HEK293 (cell line): ENCODE results near the gene DDIT4.
A peak's percentile ranks its signal among the peaks of the same experiment; 100 is the strongest.

Experiments
- GFI1B ChIP-seq: fragments of 450-650 bp; formaldehyde crosslinking; IDR thresholded peaks from 2 replicates; pipeline ENCODE4 v1.5.1; 2016; ENCODE audit warnings: missing biosample characterization, missing genetic modification characterization
- IKZF3 ChIP-seq: fragments of 450-650 bp; IDR thresholded peaks from 2 replicates; pipeline ENCODE4 v1.5.0; 2018; ENCODE audit warnings: missing biosample characterization, mild to moderate bottlenecking, missing genetic modification characterization, moderate library complexity
- OSR2 ChIP-seq: fragments of 450-650 bp; formaldehyde crosslinking; IDR thresholded peaks from 2 replicates; pipeline ENCODE4 v1.5.1; 2016; ENCODE audit warnings: missing biosample characterization, missing genetic modification characterization
- PRDM1 ChIP-seq: fragments of 450-650 bp; formaldehyde crosslinking; IDR thresholded peaks from 2 replicates; pipeline ENCODE4; 2016; ENCODE audit warnings: missing biosample characterization, missing genetic modification characterization
- PRDM6 ChIP-seq: fragments of 450-650 bp; formaldehyde crosslinking; IDR thresholded peaks from 2 replicates; pipeline ENCODE4 v1.5.1; 2017; ENCODE audit warnings: missing biosample characterization, missing genetic modification characterization
- SCRT1 ChIP-seq: fragments of 450-650 bp; formaldehyde crosslinking; IDR thresholded peaks from 2 replicates; pipeline ENCODE4 v1.5.1; 2016; ENCODE audit warnings: missing biosample characterization, missing genetic modification characterization, borderline replicate concordance
- SP3 ChIP-seq: fragments of 450-650 bp; formaldehyde crosslinking; IDR thresholded peaks from 2 replicates; pipeline ENCODE4 v1.5.1; 2016; ENCODE audit warnings: missing biosample characterization, missing genetic modification characterization
- SP7 ChIP-seq: fragments of 450-650 bp; formaldehyde crosslinking; IDR thresholded peaks from 2 replicates; pipeline ENCODE4 v1.5.1; 2016; ENCODE audit warnings: missing biosample characterization, missing genetic modification characterization
- ZBTB17 ChIP-seq: fragments of 450-650 bp; formaldehyde crosslinking; IDR thresholded peaks from 2 replicates; pipeline ENCODE4 v1.5.1; 2016; ENCODE audit warnings: missing biosample characterization, missing genetic modification characterization
- ZBTB48 ChIP-seq: fragments of 450-650 bp; formaldehyde crosslinking; IDR thresholded peaks from 2 replicates; pipeline ENCODE4 v1.5.1; 2016; ENCODE audit warnings: missing biosample characterization, missing genetic modification characterization
- ZBTB8A ChIP-seq: fragments of 450-650 bp; formaldehyde crosslinking; IDR thresholded peaks from 2 replicates; pipeline ENCODE4 v1.5.1; 2016; ENCODE audit warnings: missing biosample characterization, missing genetic modification characterization
- ZEB2 ChIP-seq: fragments of 450-650 bp; formaldehyde crosslinking; IDR thresholded peaks from 2 replicates; pipeline ENCODE4 v1.5.1; 2016; ENCODE audit warnings: missing biosample characterization, missing genetic modification characterization
- ZNF133 ChIP-seq: fragments of 450-650 bp; formaldehyde crosslinking; IDR thresholded peaks from 2 replicates; pipeline ENCODE4 v1.5.1; 2016; ENCODE audit warnings: missing biosample characterization, missing genetic modification characterization
- ZNF391 ChIP-seq: fragments of 450-650 bp; formaldehyde crosslinking; IDR thresholded peaks from 2 replicates; pipeline ENCODE4 v1.5.1; 2016; ENCODE audit warnings: low read depth, missing biosample characterization, missing genetic modification characterization, borderline replicate concordance
- ZNF510 ChIP-seq: fragments of 450-650 bp; formaldehyde crosslinking; IDR thresholded peaks from 2 replicates; pipeline ENCODE4 v1.5.1; 2018; ENCODE audit warnings: mild to moderate bottlenecking, missing genetic modification characterization, missing biosample characterization; ENCODE audit not compliant: insufficient replicate concordance
- ZNF548 ChIP-seq: fragments of 450-650 bp; formaldehyde crosslinking; IDR thresholded peaks from 2 replicates; pipeline ENCODE4 v1.5.1; 2016; ENCODE audit warnings: missing biosample characterization, missing genetic modification characterization
- ZNF571 ChIP-seq: fragments of 450-650 bp; formaldehyde crosslinking; IDR thresholded peaks from 2 replicates; pipeline ENCODE4 v1.5.0; 2017; ENCODE audit warnings: missing biosample characterization, missing genetic modification characterization
- ZNF692 ChIP-seq: fragments of 450-650 bp; formaldehyde crosslinking; IDR thresholded peaks from 2 replicates; pipeline ENCODE4 v1.5.1; 2016; ENCODE audit warnings: missing biosample characterization, missing genetic modification characterization
- ZNF837 ChIP-seq: fragments of 450-650 bp; formaldehyde crosslinking; IDR thresholded peaks from 2 replicates; pipeline ENCODE4 v1.5.1; 2016; ENCODE audit warnings: missing biosample characterization, missing genetic modification characterization
- TF ChIP-seq, protein P1 (sequence below): sonication (generic); formaldehyde crosslinking; IDR thresholded peaks from 2 replicates; pipeline ENCODE4 v1.8.1; 2022; ENCODE audit warnings: mild to moderate bottlenecking, moderate library complexity, missing genetic modification reagents
- TF ChIP-seq, protein P2 (sequence below): fragments of 450-650 bp; formaldehyde crosslinking; IDR thresholded peaks from 2 replicates; pipeline ENCODE4 v1.5.1; 2016; ENCODE audit warnings: missing biosample characterization, missing genetic modification characterization
- TF ChIP-seq, protein P3 (sequence below): fragments of 450-650 bp; formaldehyde crosslinking; IDR thresholded peaks from 2 replicates; pipeline ENCODE4 v1.5.1; 2016; ENCODE audit warnings: missing biosample characterization, missing genetic modification characterization
- TF ChIP-seq, protein P4 (sequence below): fragments of 450-650 bp; formaldehyde crosslinking; optimal IDR thresholded peaks from 2 replicates; pipeline ENCODE3; 2016; ENCODE audit warnings: missing biosample characterization, mild to moderate bottlenecking, missing genetic modification characterization
- TF ChIP-seq, protein P5 (sequence below): fragments of 450-650 bp; formaldehyde crosslinking; IDR thresholded peaks from 2 replicates; pipeline ENCODE4 v1.5.1; 2016; ENCODE audit warnings: missing biosample characterization, missing genetic modification characterization
- TF ChIP-seq, protein P6 (sequence below): fragments of 450-650 bp; formaldehyde crosslinking; IDR thresholded peaks from 2 replicates; pipeline ENCODE4 v1.5.1; 2016; ENCODE audit warnings: missing biosample characterization, missing genetic modification characterization

The DDIT4 gene

DNA sequence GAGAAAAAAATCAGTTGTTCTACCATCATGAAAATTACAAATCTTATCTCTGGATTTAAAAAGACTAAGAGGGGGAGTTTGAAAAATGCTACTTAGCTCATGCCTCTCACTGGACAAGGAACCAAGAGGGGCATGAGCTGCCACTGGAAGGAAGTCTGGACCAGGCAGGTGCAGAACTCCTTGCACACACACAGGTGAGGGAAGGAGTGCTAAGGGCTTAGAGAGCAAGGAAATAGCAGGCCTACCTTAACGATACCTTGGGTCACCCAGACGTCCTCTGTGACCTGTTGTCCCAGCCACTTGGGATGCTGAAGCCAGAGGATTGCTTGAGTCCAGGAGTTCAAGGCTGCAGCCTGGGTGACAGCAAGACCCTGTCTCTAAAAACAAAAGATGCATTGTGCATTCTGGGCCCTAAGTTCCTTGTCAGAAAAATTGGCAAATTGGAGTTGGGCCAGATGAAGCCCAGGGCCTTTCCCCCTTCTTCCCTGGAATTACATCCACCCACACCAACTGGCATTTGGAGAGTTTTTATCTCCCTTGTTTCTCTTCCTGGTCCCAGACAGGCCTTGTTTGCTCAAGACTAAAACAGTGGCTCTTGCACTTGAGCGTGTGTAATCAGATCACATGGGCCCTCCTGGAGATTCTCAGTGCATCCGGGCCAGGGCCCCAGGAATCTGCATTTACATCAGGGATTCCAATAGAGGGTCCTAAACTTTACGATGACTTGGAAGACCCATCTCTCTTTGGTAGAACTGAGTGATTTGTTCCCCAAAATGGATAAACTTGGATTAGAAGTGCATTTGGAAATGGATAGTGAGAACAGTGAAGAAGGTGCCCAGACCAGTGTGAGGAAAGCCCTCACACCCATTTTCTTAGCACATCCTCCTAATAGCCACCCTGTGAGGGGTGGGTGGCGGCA lies 3.0 kb downstream of the DDIT4 start (continued):
- TF ChIP-seq ZNF837 (tag by site-specific recombination) (0 out of 2 replicates have a peak, but pooled peaks have one; percentile 16), ZNF510 (tag by site-specific recombination) (no peak), ZNF391 (tag by site-specific recombination) (no peak), ZNF692 (no peak), OSR2 (tag by site-specific recombination) (peak; percentile 76), IKZF3 (tag by site-specific recombination) (peak; percentile 80), PRDM1 (tag by site-specific recombination) (0 out of 2 replicates have a peak, but pooled peaks have one; percentile 25), PRDM6 (tag by site-specific recombination) (peak; percentile 18), ZBTB48 (peak; percentile 39; the same call in 1 of the 2 replicates), GFI1B (tag by site-specific recombination) (no peak), ZBTB8A (tag by site-specific recombination) (no peak; the same call in 1 of the 2 replicates), SP3 (tag by site-specific recombination) (no peak), ZBTB17 (peak; percentile 85), ZEB2 (tag by site-specific recombination) (peak; percentile 28), SP7 (tag by site-specific recombination) (no peak), SCRT1 (tag by site-specific recombination) (peak; percentile 37; the same call in 1 of the 2 replicates), ZNF548 (tag by site-specific recombination) (no peak), ZNF571 (no peak), ZNF133 (tag by site-specific recombination) (no peak)
- TF ChIP-seq, protein P1, sequence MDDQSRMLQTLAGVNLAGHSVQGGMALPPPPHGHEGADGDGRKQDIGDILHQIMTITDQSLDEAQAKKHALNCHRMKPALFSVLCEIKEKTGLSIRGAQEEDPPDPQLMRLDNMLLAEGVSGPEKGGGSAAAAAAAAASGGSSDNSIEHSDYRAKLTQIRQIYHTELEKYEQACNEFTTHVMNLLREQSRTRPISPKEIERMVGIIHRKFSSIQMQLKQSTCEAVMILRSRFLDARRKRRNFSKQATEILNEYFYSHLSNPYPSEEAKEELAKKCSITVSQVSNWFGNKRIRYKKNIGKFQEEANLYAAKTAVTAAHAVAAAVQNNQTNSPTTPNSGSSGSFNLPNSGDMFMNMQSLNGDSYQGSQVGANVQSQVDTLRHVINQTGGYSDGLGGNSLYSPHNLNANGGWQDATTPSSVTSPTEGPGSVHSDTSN (CRISPR knock-in tag), result no peak
- TF ChIP-seq, protein P2, sequence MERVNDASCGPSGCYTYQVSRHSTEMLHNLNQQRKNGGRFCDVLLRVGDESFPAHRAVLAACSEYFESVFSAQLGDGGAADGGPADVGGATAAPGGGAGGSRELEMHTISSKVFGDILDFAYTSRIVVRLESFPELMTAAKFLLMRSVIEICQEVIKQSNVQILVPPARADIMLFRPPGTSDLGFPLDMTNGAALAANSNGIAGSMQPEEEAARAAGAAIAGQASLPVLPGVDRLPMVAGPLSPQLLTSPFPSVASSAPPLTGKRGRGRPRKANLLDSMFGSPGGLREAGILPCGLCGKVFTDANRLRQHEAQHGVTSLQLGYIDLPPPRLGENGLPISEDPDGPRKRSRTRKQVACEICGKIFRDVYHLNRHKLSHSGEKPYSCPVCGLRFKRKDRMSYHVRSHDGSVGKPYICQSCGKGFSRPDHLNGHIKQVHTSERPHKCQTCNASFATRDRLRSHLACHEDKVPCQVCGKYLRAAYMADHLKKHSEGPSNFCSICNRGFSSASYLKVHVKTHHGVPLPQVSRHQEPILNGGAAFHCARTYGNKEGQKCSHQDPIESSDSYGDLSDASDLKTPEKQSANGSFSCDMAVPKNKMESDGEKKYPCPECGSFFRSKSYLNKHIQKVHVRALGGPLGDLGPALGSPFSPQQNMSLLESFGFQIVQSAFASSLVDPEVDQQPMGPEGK (tag by site-specific recombination), result peak; percentile 24; the same call in 1 of the 2 replicates
- TF ChIP-seq, protein P3, sequence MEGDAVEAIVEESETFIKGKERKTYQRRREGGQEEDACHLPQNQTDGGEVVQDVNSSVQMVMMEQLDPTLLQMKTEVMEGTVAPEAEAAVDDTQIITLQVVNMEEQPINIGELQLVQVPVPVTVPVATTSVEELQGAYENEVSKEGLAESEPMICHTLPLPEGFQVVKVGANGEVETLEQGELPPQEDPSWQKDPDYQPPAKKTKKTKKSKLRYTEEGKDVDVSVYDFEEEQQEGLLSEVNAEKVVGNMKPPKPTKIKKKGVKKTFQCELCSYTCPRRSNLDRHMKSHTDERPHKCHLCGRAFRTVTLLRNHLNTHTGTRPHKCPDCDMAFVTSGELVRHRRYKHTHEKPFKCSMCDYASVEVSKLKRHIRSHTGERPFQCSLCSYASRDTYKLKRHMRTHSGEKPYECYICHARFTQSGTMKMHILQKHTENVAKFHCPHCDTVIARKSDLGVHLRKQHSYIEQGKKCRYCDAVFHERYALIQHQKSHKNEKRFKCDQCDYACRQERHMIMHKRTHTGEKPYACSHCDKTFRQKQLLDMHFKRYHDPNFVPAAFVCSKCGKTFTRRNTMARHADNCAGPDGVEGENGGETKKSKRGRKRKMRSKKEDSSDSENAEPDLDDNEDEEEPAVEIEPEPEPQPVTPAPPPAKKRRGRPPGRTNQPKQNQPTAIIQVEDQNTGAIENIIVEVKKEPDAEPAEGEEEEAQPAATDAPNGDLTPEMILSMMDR (tag by site-specific recombination), result no peak
- TF ChIP-seq, protein P4, sequence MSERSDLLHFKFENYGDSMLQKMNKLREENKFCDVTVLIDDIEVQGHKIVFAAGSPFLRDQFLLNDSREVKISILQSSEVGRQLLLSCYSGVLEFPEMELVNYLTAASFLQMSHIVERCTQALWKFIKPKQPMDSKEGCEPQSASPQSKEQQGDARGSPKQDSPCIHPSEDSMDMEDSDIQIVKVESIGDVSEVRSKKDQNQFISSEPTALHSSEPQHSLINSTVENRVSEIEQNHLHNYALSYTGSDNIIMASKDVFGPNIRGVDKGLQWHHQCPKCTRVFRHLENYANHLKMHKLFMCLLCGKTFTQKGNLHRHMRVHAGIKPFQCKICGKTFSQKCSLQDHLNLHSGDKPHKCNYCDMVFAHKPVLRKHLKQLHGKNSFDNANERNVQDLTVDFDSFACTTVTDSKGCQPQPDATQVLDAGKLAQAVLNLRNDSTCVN (tag by site-specific recombination), result no peak
- TF ChIP-seq, protein P5, sequence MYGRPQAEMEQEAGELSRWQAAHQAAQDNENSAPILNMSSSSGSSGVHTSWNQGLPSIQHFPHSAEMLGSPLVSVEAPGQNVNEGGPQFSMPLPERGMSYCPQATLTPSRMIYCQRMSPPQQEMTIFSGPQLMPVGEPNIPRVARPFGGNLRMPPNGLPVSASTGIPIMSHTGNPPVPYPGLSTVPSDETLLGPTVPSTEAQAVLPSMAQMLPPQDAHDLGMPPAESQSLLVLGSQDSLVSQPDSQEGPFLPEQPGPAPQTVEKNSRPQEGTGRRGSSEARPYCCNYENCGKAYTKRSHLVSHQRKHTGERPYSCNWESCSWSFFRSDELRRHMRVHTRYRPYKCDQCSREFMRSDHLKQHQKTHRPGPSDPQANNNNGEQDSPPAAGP (tag by site-specific recombination), result no peak
- TF ChIP-seq, protein P6, sequence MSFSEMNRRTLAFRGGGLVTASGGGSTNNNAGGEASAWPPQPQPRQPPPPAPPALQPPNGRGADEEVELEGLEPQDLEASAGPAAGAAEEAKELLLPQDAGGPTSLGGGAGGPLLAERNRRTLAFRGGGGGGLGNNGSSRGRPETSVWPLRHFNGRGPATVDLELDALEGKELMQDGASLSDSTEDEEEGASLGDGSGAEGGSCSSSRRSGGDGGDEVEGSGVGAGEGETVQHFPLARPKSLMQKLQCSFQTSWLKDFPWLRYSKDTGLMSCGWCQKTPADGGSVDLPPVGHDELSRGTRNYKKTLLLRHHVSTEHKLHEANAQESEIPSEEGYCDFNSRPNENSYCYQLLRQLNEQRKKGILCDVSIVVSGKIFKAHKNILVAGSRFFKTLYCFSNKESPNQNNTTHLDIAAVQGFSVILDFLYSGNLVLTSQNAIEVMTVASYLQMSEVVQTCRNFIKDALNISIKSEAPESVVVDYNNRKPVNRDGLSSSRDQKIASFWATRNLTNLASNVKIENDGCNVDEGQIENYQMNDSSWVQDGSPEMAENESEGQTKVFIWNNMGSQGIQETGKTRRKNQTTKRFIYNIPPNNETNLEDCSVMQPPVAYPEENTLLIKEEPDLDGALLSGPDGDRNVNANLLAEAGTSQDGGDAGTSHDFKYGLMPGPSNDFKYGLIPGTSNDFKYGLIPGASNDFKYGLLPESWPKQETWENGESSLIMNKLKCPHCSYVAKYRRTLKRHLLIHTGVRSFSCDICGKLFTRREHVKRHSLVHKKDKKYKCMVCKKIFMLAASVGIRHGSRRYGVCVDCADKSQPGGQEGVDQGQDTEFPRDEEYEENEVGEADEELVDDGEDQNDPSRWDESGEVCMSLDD (tag by site-specific recombination), result no peak
